ENCODE results near the gene AQP12A.

The AQP12A gene

GRCh38 chr2:240685771-240686371 is 5.8 kb upstream of the AQP12A start:
- Histone ChIP-seq H2BK15ac (ENCODE audit: low read length) (no peak overlapping the region), H3K9me3 (replicated peaks in 1 of 2; ENCODE audit: control insufficient read depth in 2 of 2, insufficient read depth in 1 of 2, low read depth in 1 of 2, low read length in 2 of 2) (no peaks in the 10 kb centered on the region), H2AFZ (ENCODE audit: low read length) (peak overlapping the region; percentile 12), H3K9ac (ENCODE audit: low read depth, low read length, poor library complexity) (no peak overlapping the region), H3K36me3 (replicated peaks in 1 of 2; ENCODE audit: control insufficient read depth in 2 of 2, insufficient read depth in 2 of 2, low read length in 2 of 2) (no peaks in the 10 kb centered on the region), H2BK120ac (ENCODE audit: low read depth, low read length) (no peak overlapping the region), H4K8ac (ENCODE audit: low read depth, low read length) (peak overlapping the region; percentile 52), H2BK5ac (ENCODE audit: low read length) (no peak overlapping the region), H3K4me2 (ENCODE audit: insufficient read depth, low read length, poor library complexity, severe bottlenecking) (no peak overlapping the region), H3K18ac (ENCODE audit: low read length) (no peak overlapping the region), H3K14ac (ENCODE audit: low read length) (no peak overlapping the region), H3K79me1 (ENCODE audit: low read depth, low read length) (no peaks in the 10 kb centered on the region), H3K23ac (ENCODE audit: low read depth, low read length, poor library complexity) (no peak overlapping the region), H4K91ac (ENCODE audit: low read depth, low read length, poor library complexity) (no peak overlapping the region), H3K4me3 (ENCODE audit: low read length in 2 of 2) (no peak overlapping the region), H3K4me1 (ENCODE audit: control insufficient read depth in 2 of 2, insufficient read depth in 1 of 2, low read depth in 1 of 2, low read length in 2 of 2) (peaks cover 0 to 2% of the 10 kb centered on the region in 2 donors), H3K27ac (replicated peaks; ENCODE audit: low read length) (no peak overlapping the region), H2AK5ac (ENCODE audit: low read depth, low read length) (no peak overlapping the region), H3K27me3 (ENCODE audit: control insufficient read depth in 3 of 3, insufficient read depth in 3 of 3, low read depth in 1 of 3, low read length in 3 of 3) (peaks cover 0 to 28% (median 0%) of the 10 kb centered on the region in 3 experiments), H3K4ac (ENCODE audit: low read length) (no peak overlapping the region), H2BK12ac (ENCODE audit: low read length) (no peak overlapping the region)
- no peak for DNase-seq (ENCODE audit: low spot score)
- no CpG with 5 or more reads among the region's 10 CpGs for WGBS, 2 donors (ENCODE audit: extremely low coverage in 2 of 2, insufficient read length in 2 of 2, insufficient replicate concordance in 1 of 2)

GRCh38 chr2:240686460-240686859 is 5.2 kb upstream of the AQP12A start:
- no peak for DNase-seq (ENCODE audit: low spot score)
- no peaks in the 10 kb centered on the region for H3K79me1 ChIP-seq (ENCODE audit: low read depth, low read length)
- H3K4me1 ChIP-seq (ENCODE audit: control insufficient read depth in 2 of 2, insufficient read depth in 1 of 2, low read depth in 1 of 2, low read length in 2 of 2): peaks cover 0 to 2% of the 10 kb centered on the region in 2 donors
- no peak overlapping the region for H3K4me2 ChIP-seq (ENCODE audit: insufficient read depth, low read length, poor library complexity, severe bottlenecking)
- H4K8ac ChIP-seq (ENCODE audit: low read depth, low read length): no peak overlapping the region
- no peak overlapping the region for H2BK12ac ChIP-seq (ENCODE audit: low read length)
- no peak overlapping the region for H3K14ac ChIP-seq (ENCODE audit: low read length)
- H3K23ac ChIP-seq (ENCODE audit: low read depth, low read length, poor library complexity): no peak overlapping the region
- H3K4ac ChIP-seq (ENCODE audit: low read length): no peak overlapping the region
- no peaks in the 10 kb centered on the region for H3K36me3 ChIP-seq (replicated peaks in 1 of 2; ENCODE audit: control insufficient read depth in 2 of 2, insufficient read depth in 2 of 2, low read length in 2 of 2)
- peaks cover 0 to 28% (median 0%) of the 10 kb centered on the region in 3 experiments for H3K27me3 ChIP-seq (ENCODE audit: control insufficient read depth in 3 of 3, insufficient read depth in 3 of 3, low read depth in 1 of 3, low read length in 3 of 3)
- no peak overlapping the region for H2BK120ac ChIP-seq (ENCODE audit: low read depth, low read length)
- H2BK15ac ChIP-seq (ENCODE audit: low read length): no peak overlapping the region
- H4K91ac ChIP-seq (ENCODE audit: low read depth, low read length, poor library complexity): no peak overlapping the region
- no peaks in the 10 kb centered on the region for H3K9me3 ChIP-seq (replicated peaks in 1 of 2; ENCODE audit: control insufficient read depth in 2 of 2, insufficient read depth in 1 of 2, low read depth in 1 of 2, low read length in 2 of 2)
- WGBS, 2 donors (ENCODE audit: extremely low coverage in 2 of 2, insufficient read length in 2 of 2, insufficient replicate concordance in 1 of 2): no CpG with 5 or more reads among the region's 6 CpGs
- H2AK5ac ChIP-seq (ENCODE audit: low read depth, low read length): no peak overlapping the region
- no peak overlapping the region for H2BK5ac ChIP-seq (ENCODE audit: low read length)
- H3K27ac ChIP-seq (replicated peaks; ENCODE audit: low read length): no peak overlapping the region
- no peak overlapping the region for H3K9ac ChIP-seq (ENCODE audit: low read depth, low read length, poor library complexity)
- H3K4me3 ChIP-seq (ENCODE audit: low read length in 2 of 2): no peak overlapping the region
- H2AFZ ChIP-seq (ENCODE audit: low read length): no peak overlapping the region
- peak overlapping the region; percentile 22 for H3K18ac ChIP-seq (ENCODE audit: low read length)

- Histone ChIP-seq H3K18ac (ENCODE audit: low read length) (peak overlapping the region; percentile 38), H3K9ac (ENCODE audit: low read depth, low read length, poor library complexity) (no peak overlapping the region), H2BK120ac (ENCODE audit: low read depth, low read length) (no peak overlapping the region), H3K27me3 (ENCODE audit: control insufficient read depth in 3 of 3, insufficient read depth in 3 of 3, low read depth in 1 of 3, low read length in 3 of 3) (peaks cover 0 to 28% (median 0%) of the 10 kb centered on the region in 3 experiments), H3K4me2 (ENCODE audit: insufficient read depth, low read length, poor library complexity, severe bottlenecking) (no peak overlapping the region), H4K91ac (ENCODE audit: low read depth, low read length, poor library complexity) (no peak overlapping the region), H3K27ac (replicated peaks; ENCODE audit: low read length) (no peak overlapping the region), H3K36me3 (replicated peaks in 1 of 2; ENCODE audit: control insufficient read depth in 2 of 2, insufficient read depth in 2 of 2, low read length in 2 of 2) (no peaks in the 10 kb centered on the region), H2AK5ac (ENCODE audit: low read depth, low read length) (no peak overlapping the region), H4K8ac (ENCODE audit: low read depth, low read length) (no peak overlapping the region), H3K23ac (ENCODE audit: low read depth, low read length, poor library complexity) (no peak overlapping the region), H2BK12ac (ENCODE audit: low read length) (no peak overlapping the region), H3K4ac (ENCODE audit: low read length) (no peak overlapping the region), H2BK15ac (ENCODE audit: low read length) (no peak overlapping the region), H3K79me1 (ENCODE audit: low read depth, low read length) (no peaks in the 10 kb centered on the region), H2AFZ (ENCODE audit: low read length) (no peak overlapping the region), H3K14ac (ENCODE audit: low read length) (no peak overlapping the region), H3K9me3 (replicated peaks in 1 of 2; ENCODE audit: control insufficient read depth in 2 of 2, insufficient read depth in 1 of 2, low read depth in 1 of 2, low read length in 2 of 2) (no peaks in the 10 kb centered on the region), H3K4me1 (ENCODE audit: control insufficient read depth in 2 of 2, insufficient read depth in 1 of 2, low read depth in 1 of 2, low read length in 2 of 2) (peaks cover 0 to 2% of the 10 kb centered on the region in 2 donors), H2BK5ac (ENCODE audit: low read length) (no peak overlapping the region), H3K4me3 (ENCODE audit: low read length in 2 of 2) (no peak overlapping the region)
- no CpG with 5 or more reads among the region's 20 CpGs for WGBS, 2 donors (ENCODE audit: extremely low coverage in 2 of 2, insufficient read length in 2 of 2, insufficient replicate concordance in 1 of 2)
- no peak for DNase-seq (ENCODE audit: low spot score)
Measured at GRCh38 chr2:240687045-240687740, 4.5 kb upstream of the AQP12A start.

GRCh38 chr2:240687741-240688552 is 3.7 kb upstream of the AQP12A start:
- DNase-seq (ENCODE audit: low spot score): no peak
- Histone ChIP-seq H2AFZ (ENCODE audit: low read length) (no peak overlapping the region), H3K27me3 (ENCODE audit: control insufficient read depth in 3 of 3, insufficient read depth in 3 of 3, low read depth in 1 of 3, low read length in 3 of 3) (peaks cover 0 to 28% (median 0%) of the 10 kb centered on the region in 3 experiments), H3K27ac (replicated peaks; ENCODE audit: low read length) (no peak overlapping the region), H3K9me3 (replicated peaks in 1 of 2; ENCODE audit: control insufficient read depth in 2 of 2, insufficient read depth in 1 of 2, low read depth in 1 of 2, low read length in 2 of 2) (no peaks in the 10 kb centered on the region), H3K9ac (ENCODE audit: low read depth, low read length, poor library complexity) (no peak overlapping the region), H3K4me3 (ENCODE audit: low read length in 2 of 2) (no peak overlapping the region), H3K23ac (ENCODE audit: low read depth, low read length, poor library complexity) (no peak overlapping the region), H2BK15ac (ENCODE audit: low read length) (peak overlapping the region; percentile 9), H4K8ac (ENCODE audit: low read depth, low read length) (no peak overlapping the region), H4K91ac (ENCODE audit: low read depth, low read length, poor library complexity) (no peak overlapping the region), H3K79me1 (ENCODE audit: low read depth, low read length) (no peaks in the 10 kb centered on the region), H2BK120ac (ENCODE audit: low read depth, low read length) (no peak overlapping the region), H3K4ac (ENCODE audit: low read length) (no peak overlapping the region), H3K36me3 (replicated peaks in 1 of 2; ENCODE audit: control insufficient read depth in 2 of 2, insufficient read depth in 2 of 2, low read length in 2 of 2) (no peaks in the 10 kb centered on the region), H3K14ac (ENCODE audit: low read length) (peak overlapping the region; percentile 84), H2BK12ac (ENCODE audit: low read length) (peak overlapping the region; percentile 82), H3K18ac (ENCODE audit: low read length) (peak overlapping the region; percentile 17), H3K4me2 (ENCODE audit: insufficient read depth, low read length, poor library complexity, severe bottlenecking) (no peak overlapping the region), H2BK5ac (ENCODE audit: low read length) (peak overlapping the region; percentile 66), H2AK5ac (ENCODE audit: low read depth, low read length) (peak overlapping the region; percentile 81), H3K4me1 (ENCODE audit: control insufficient read depth in 2 of 2, insufficient read depth in 1 of 2, low read depth in 1 of 2, low read length in 2 of 2) (peaks cover 0 to 2% of the 10 kb centered on the region in 2 donors)
- no CpG with 5 or more reads among the region's 14 CpGs for WGBS, 2 donors (ENCODE audit: extremely low coverage in 2 of 2, insufficient read length in 2 of 2, insufficient replicate concordance in 1 of 2)
